K562 (cell line): ENCODE results near the gene ZBTB20. TPM values are rescaled to one million over a fixed set of nuclear protein-coding genes. Genes with fewer than 3 reads are reported as not detected.

Experiments
- HINFP ChIP-seq: fragments of 450-650 bp; conservative IDR thresholded peaks from 2 replicates; pipeline ENCODE4 v1.6.1; 2016; ENCODE audit warnings: missing genetic modification characterization, low read depth, mild to moderate bottlenecking, control low read depth, missing compliant biosample characterization
- HLTF ChIP-seq: fragments of 450-650 bp; IDR thresholded peaks from 2 replicates; pipeline ENCODE4 v1.6.1; 2016
- MGA ChIP-seq: fragments of 450-650 bp; IDR thresholded peaks from 2 replicates; pipeline ENCODE4 v1.6.1; 2016; ENCODE audit warnings: mild to moderate bottlenecking, moderate library complexity
- SREBF1 ChIP-seq: fragments of 150-350 bp; IDR thresholded peaks from 2 replicates; pipeline ENCODE4 v1.6.1; 2014; ENCODE audit warnings: antibody characterized with exemption, low read depth, low read length, borderline replicate concordance
- polyA plus RNA-seq, 8 experiments: library from polyadenylated mRNA; depleted of rRNA in 4 of 8; stranded (reverse) in 5 of 8; unstranded in 3 of 8; fragments of >200 nt; fragmentation: Nextera tagmentation in 2 of 8; fragmentation: Illumina TruSeq in 1 of 8; extraction: Ambion mirVana in 2 of 8; extraction: Trizol in 1 of 8; gene quantifications; 2 replicates each; pipeline versions ENCODE4 v1.2.1 to v1.2.3, GENCODE V29; 2011 to 2014; ENCODE audit warnings: inconsistent platforms in 1 of 8, missing spikeins in 1 of 8
- total RNA-seq, 7 experiments: library from RNA; depleted of rRNA in 6 of 7; stranded (reverse); fragments of >200 nt in 6 of 7; fragmentation: Illumina TruSeq in 2 of 7; extraction: Trizol in 2 of 7; gene quantifications; 2 replicates each; pipeline versions ENCODE4 v1.2.1 to v1.2.3, GENCODE V29; 2011 to 2021; ENCODE audit warnings: low replicate concordance in 1 of 7
- TF ChIP-seq, protein P1 (sequence below): fragments of 250-450 bp; sonication (Bioruptor Pico); IDR thresholded peaks from 2 replicates; pipeline ENCODE4 v1.9.0; 2021; ENCODE audit warnings: mild to moderate bottlenecking, inconsistent platforms
- TF ChIP-seq, protein P2 (sequence below), 2 experiments: fragments of 250-450 bp in 1 of 2; fragments of 450-650 bp in 1 of 2; sonication (Bioruptor Pico) in 1 of 2; IDR thresholded peaks; 2 replicates each; pipeline versions ENCODE4 v1.6.1 to v1.8.0; 2016 to 2021; ENCODE audit warnings: mild to moderate bottlenecking in 2 of 2, moderate library complexity in 2 of 2, missing compliant biosample characterization in 1 of 2, missing genetic modification characterization in 1 of 2
- TF ChIP-seq, protein P3 (sequence below): fragments of 450-650 bp; formaldehyde crosslinking; IDR thresholded peaks from 2 replicates; pipeline ENCODE4 v1.4.0; 2020; ENCODE audit warnings: mild to moderate bottlenecking

The ZBTB20 gene
- total and polyA plus RNA-seq, 9 of the 15 experiments (the other 6 are each of a cell fraction or from before 2014, with no cell fraction given) = 0.17 to 1.7 (median 0.45) TPM

GRCh38 chr3:114356525-114356924 is 790.6 kb downstream of the ZBTB20 start (continued):
- no peak for TF ChIP-seq MGA
- TF ChIP-seq HINFP (tag) = no peak
- TF ChIP-seq, protein P1, sequence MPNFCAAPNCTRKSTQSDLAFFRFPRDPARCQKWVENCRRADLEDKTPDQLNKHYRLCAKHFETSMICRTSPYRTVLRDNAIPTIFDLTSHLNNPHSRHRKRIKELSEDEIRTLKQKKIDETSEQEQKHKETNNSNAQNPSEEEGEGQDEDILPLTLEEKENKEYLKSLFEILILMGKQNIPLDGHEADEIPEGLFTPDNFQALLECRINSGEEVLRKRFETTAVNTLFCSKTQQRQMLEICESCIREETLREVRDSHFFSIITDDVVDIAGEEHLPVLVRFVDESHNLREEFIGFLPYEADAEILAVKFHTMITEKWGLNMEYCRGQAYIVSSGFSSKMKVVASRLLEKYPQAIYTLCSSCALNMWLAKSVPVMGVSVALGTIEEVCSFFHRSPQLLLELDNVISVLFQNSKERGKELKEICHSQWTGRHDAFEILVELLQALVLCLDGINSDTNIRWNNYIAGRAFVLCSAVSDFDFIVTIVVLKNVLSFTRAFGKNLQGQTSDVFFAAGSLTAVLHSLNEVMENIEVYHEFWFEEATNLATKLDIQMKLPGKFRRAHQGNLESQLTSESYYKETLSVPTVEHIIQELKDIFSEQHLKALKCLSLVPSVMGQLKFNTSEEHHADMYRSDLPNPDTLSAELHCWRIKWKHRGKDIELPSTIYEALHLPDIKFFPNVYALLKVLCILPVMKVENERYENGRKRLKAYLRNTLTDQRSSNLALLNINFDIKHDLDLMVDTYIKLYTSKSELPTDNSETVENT (CRISPR knock-in tag) = no peak
- TF ChIP-seq, protein P2, sequence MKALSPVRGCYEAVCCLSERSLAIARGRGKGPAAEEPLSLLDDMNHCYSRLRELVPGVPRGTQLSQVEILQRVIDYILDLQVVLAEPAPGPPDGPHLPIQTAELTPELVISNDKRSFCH (CRISPR knock-in tag; IDR thresholded peaks at IDR 0.05) = no peak
- TF ChIP-seq, protein P2 (tag; IDR thresholded peaks at IDR 0.05) = no peak
- TF ChIP-seq HLTF = no peak
- TF ChIP-seq, protein P3, sequence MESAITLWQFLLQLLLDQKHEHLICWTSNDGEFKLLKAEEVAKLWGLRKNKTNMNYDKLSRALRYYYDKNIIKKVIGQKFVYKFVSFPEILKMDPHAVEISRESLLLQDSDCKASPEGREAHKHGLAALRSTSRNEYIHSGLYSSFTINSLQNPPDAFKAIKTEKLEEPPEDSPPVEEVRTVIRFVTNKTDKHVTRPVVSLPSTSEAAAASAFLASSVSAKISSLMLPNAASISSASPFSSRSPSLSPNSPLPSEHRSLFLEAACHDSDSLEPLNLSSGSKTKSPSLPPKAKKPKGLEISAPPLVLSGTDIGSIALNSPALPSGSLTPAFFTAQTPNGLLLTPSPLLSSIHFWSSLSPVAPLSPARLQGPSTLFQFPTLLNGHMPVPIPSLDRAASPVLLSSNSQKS (CRISPR knock-in tag) = no peak
- no peak for TF ChIP-seq SREBF1
